ENCODE data around the gene ACO2.

The ACO2 gene

GRCh38 chr22:41575533-41575932 lies 106.6 kb downstream of the ACO2 start:
- no peak for DNase-seq
- intact Hi-C loops (cut with DNase I), result no loop called here

- intact Hi-C loops (cut with DNase I), result no loop called here
- peak in 27 of 42 donors; percentile 27 to 72 (median 49) for DNase-seq
Measured at GRCh38 chr22:41576877-41577276, 108.0 kb downstream of the ACO2 start.

- intact Hi-C loops (cut with DNase I), result no loop called here
Measured at GRCh38 chr22:41578114-41578513, 109.2 kb downstream of the ACO2 start.

More at GRCh38 chr22:41578114-41578513, 109.2 kb downstream of the ACO2 start:
- DNase-seq, result no peak
